Activated T-helper 1 cell treated with anti-CD3 and anti-CD28 coated beads, Interleukin-12 subunit alpha, Interleukin-12 subunit beta, Interleukin-2, Interleukin-4 antibody, amounts not matched to agents 30 ng/mL and 10 ng/mL and 1 ng/mL, durations not matched to agents 14 hours and 24 hours and 36 hours (primary cell): ENCODE measurements around the gene NR1H3. TPM values are rescaled to one million over a fixed set of nuclear protein-coding genes. Genes with fewer than 3 reads are reported as not detected.
A peak's percentile ranks its signal among the peaks of the same experiment; 100 is the strongest.

ENCODE experiments used
- DNase-seq: peaks from one replicate; pipeline ENCODE4 v3.0.0; 2021; ENCODE audit warnings: low spot score
- H3K27ac Mint-ChIP-seq: one replicate; pipeline ENCODE4 v1.8.0; 2021; ENCODE audit warnings: mild to moderate bottlenecking, mixed read lengths
- H3K27me3 Mint-ChIP-seq: one replicate; pipeline ENCODE4 v1.8.0; 2022; ENCODE audit warnings: mild to moderate bottlenecking, moderate library complexity, mixed read lengths; ENCODE audit not compliant: insufficient read depth
- H3K36me3 Mint-ChIP-seq: one replicate; pipeline ENCODE4 v1.8.0; 2021; ENCODE audit warnings: low read depth, mixed read lengths
- H3K4me1 Mint-ChIP-seq: one replicate; pipeline ENCODE4 v1.8.0; 2021; ENCODE audit warnings: low read depth, mixed read lengths
- H3K4me3 Mint-ChIP-seq: one replicate; pipeline ENCODE4 v1.8.0; 2021; ENCODE audit warnings: mild to moderate bottlenecking, moderate library complexity, mixed read lengths
- H3K9me3 Mint-ChIP-seq: one replicate; pipeline ENCODE4 v1.8.0; 2021; ENCODE audit warnings: mixed read lengths
- intact Hi-C: fragments of 100-400 bp; cut with micrococcal nuclease; formaldehyde crosslinking; loops from one replicate; pipeline ENCODE4 v1.15.1; 2024
- total RNA-seq: library from RNA; stranded (reverse); gene quantifications from 2 replicates; pipeline ENCODE4 v1.2.3, GENCODE V29; 2022

NR1H3 gene
- total RNA-seq, 1 donor from 2014 or later = 8.5 TPM

DNA sequence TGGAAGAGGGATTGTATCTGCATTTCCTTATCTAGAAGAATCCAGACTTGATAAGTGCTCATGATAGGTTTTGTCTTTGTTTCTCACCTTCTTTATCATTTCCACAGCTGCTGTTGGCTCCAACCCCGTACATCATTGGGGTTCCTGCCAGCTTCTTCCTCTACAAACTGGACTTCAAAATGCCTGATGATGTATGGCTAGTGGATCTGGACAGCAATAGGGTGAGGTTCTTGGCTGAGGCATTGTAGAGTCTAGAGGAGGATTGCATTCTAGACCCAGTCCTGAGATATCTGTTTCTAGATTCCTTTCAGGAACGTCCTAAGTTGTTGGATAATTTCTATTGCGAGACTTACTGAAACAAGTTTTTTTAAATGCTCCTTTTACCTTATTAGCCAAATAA is 20.3 kb downstream of the NR1H3 start:
- no peaks in the 10 kb centered on the region for H3K27me3 Mint-ChIP-seq
- no peak for DNase-seq
- no peaks in the 10 kb centered on the region for H3K9me3 Mint-ChIP-seq
- no peak overlapping the region for H3K27ac Mint-ChIP-seq
- intact Hi-C loops = no loop called here
- peaks cover under 1% of the 10 kb centered on the region for H3K4me1 Mint-ChIP-seq
- H3K36me3 Mint-ChIP-seq = peaks cover 47% of the 10 kb centered on the region
- H3K4me3 Mint-ChIP-seq = no peak overlapping the region

DNA sequence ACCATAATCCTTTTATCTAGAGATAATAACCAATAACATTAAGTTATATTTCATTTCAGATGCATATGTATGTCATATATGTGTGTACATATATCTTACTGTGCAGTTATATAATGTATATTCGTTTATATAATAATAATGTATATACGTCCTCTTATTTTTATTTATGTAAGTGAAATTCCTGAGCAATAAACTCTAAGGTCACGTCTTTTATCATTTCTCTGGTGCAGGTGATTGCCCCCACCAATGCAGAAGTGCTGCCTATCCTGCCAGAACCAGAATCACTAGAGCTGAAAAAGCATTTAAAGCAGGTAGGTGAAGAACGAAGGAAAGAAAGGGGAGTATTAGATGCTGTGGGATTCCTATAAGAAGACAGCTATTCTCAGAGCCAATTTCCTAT is 21.0 kb downstream of the NR1H3 start:
- H3K27me3 Mint-ChIP-seq = no peaks in the 10 kb centered on the region
- H3K9me3 Mint-ChIP-seq = no peaks in the 10 kb centered on the region
- no peaks in the 10 kb centered on the region for H3K4me1 Mint-ChIP-seq
- no peak overlapping the region for H3K27ac Mint-ChIP-seq
- DNase-seq = no peak
- intact Hi-C loops = no loop called here
- no peak overlapping the region for H3K4me3 Mint-ChIP-seq
- peaks cover 47% of the 10 kb centered on the region for H3K36me3 Mint-ChIP-seq

DNA sequence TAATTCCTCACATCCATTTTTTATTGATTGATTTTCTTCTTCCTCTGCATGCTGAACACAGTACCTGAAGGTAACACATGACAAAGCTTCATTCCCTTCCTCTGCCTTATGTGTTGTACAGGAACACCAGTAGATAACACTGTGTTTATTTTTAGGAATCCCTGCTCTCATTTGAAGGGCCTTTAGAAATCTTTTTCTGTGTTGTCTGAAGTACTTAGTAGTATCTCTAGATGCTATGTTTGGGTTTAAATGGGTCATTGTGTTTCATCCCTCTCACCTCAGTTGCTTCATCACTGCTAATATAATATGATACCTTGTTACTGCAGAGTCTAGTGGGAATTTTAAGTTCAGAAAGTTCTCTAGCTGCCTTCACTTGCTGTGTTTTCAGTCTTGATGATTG is 22.3 kb downstream of the NR1H3 start:
- no peak for DNase-seq
- no peak overlapping the region for H3K4me3 Mint-ChIP-seq
- no peaks in the 10 kb centered on the region for H3K9me3 Mint-ChIP-seq
- no peaks in the 10 kb centered on the region for H3K27me3 Mint-ChIP-seq
- intact Hi-C loops = no loop called here
- H3K27ac Mint-ChIP-seq = no peak overlapping the region
- peaks cover 52% of the 10 kb centered on the region for H3K36me3 Mint-ChIP-seq
- no peaks in the 10 kb centered on the region for H3K4me1 Mint-ChIP-seq

DNA sequence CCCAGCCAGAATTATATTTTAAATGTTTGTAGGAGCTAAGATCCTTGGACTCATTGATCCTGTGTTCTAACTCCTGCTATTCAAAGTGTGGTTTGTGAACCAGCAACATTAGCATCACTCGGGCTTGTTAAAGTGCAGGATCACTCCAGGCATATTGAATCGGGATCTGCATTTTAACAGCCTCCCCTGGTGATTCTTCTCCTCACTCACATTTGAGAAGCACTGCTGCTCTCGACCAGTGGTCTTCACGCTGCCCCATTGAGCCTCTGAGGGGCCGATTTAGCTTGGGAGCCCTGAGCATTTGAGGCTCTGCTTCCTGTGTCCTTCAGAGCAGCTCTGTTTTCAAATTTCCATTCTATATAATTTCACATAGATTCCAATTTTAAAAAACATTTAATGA is 23.1 kb downstream of the NR1H3 start:
- no peak for DNase-seq
- intact Hi-C loops = no loop called here
- peaks cover 55% of the 10 kb centered on the region for H3K36me3 Mint-ChIP-seq

DNA sequence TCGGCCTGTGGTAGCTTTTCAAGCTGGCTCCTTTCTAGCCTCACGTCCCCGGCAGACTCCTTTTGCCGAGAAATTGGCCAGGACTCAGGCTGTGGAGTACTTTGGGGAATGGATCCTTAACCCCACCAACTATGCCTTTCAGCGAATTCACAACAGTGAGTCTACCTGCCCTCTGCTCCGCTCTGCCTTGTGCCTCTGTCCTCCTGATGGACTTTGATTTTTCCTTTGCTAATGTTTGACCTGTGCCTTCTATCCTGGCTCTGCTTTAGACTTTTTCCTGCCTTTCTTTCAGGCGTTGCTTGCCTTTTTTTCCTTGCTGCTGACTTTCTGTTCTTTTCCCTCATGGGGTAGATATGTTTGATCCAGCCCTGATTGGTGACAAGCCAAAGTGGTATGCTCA is 24.7 kb downstream of the NR1H3 start:
- Mint-ChIP-seq H3K4me3 (no peak overlapping the region), H3K27me3 (no peaks in the 10 kb centered on the region), H3K36me3 (peaks cover 52% of the 10 kb centered on the region), H3K9me3 (no peaks in the 10 kb centered on the region), H3K4me1 (no peaks in the 10 kb centered on the region), H3K27ac (no peak overlapping the region)
- intact Hi-C loops = no loop called here
- no peak for DNase-seq

More for the DNA sequence above, 23.1 kb downstream of the NR1H3 start:
- H3K27ac Mint-ChIP-seq = no peak overlapping the region
- no peak overlapping the region for H3K4me3 Mint-ChIP-seq
- H3K4me1 Mint-ChIP-seq = no peaks in the 10 kb centered on the region
- no peaks in the 10 kb centered on the region for H3K9me3 Mint-ChIP-seq
- H3K27me3 Mint-ChIP-seq = no peaks in the 10 kb centered on the region

DNA sequence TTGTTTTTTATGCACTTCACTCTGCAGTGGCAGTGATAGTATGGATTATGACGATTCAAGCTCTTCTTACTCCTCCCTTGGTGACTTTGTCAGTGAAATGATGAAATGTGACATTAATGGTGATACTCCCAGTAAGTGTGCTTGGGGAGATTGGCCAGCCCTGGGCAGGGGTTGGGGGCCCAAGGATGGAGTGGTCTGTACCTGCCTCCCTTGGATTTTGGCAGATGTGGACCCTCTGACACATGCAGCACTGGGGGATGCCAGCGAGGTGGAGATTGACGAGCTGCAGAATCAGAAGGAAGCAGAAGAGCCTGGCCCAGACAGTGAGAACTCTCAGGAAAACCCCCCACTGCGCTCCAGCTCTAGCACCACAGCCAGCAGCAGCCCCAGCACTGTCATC is 26.4 kb downstream of the NR1H3 start:
- intact Hi-C loops = no loop called here
- no peak overlapping the region for H3K27ac Mint-ChIP-seq
- no peaks in the 10 kb centered on the region for H3K9me3 Mint-ChIP-seq
- no peaks in the 10 kb centered on the region for H3K27me3 Mint-ChIP-seq
- no peak for DNase-seq
- H3K36me3 Mint-ChIP-seq = peaks cover 59% of the 10 kb centered on the region
- H3K4me3 Mint-ChIP-seq = no peak overlapping the region
- H3K4me1 Mint-ChIP-seq = no peaks in the 10 kb centered on the region

DNA sequence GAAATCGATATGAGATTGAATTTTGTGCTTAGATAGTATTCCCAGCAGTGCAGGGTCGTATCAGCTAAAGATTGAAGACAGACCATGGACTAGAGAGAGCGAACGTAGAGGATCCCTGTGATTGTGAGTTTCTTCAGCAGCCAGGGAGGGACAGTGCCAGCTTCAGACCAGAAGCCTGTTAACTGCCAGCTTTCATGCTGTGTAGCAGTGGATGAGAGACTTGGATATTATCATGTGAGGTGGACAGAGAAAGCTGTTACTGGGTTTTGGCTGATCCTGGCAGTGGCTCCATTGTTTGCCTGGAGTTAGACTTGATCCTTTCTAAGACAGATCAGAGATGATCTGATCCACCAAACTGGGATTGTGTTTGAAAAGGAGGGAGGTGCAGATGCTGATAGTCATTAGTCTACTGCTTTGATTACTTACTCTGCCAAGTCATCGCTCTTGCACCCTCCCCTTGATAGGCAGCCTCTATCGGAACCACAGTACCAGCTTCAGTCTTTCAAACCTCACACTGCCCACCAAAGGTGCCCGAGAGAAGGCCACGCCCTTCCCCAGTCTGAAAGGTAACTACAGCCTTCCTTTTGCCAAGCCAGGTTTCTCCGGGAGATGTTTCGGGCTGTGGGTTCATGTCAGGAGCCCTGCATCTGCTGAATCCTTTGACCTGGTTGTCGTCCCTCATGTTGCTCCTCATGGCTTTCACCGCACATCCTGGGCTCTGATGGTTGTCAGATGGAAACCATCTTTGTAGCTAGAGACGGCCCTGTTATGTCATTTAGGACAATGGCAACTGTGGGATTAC is 28.4 kb downstream of the NR1H3 start:
- no peak overlapping the region for H3K27ac Mint-ChIP-seq
- DNase-seq = no peak
- no peaks in the 10 kb centered on the region for H3K9me3 Mint-ChIP-seq
- peaks cover 68% of the 10 kb centered on the region for H3K36me3 Mint-ChIP-seq
- no peaks in the 10 kb centered on the region for H3K4me1 Mint-ChIP-seq
- intact Hi-C loops = no loop called here
- no peaks in the 10 kb centered on the region for H3K27me3 Mint-ChIP-seq
- H3K4me3 Mint-ChIP-seq = no peak overlapping the region

DNA sequence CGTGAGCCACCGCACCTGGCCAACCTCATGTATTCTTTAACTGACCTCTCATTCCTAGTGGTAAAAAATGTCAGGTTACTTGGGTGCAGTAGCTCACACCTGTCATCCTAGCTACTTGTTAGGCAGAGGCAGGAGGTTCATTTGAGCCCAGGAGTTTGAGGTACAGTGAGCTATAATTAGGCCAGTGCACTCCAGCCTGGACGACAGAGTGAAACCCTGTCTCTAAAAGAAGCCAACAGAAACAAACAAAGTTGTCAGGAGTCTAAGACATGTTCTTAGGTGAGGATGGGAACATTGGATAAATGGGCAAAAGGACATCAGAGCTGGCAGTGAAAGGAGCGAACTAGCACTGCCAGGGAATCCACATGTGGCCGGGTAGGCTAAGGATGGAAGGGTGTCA is 30.3 kb downstream of the NR1H3 start:
- peaks cover 62% of the 10 kb centered on the region for H3K36me3 Mint-ChIP-seq
- H3K4me3 Mint-ChIP-seq = no peak overlapping the region
- no peaks in the 10 kb centered on the region for H3K4me1 Mint-ChIP-seq

DNA sequence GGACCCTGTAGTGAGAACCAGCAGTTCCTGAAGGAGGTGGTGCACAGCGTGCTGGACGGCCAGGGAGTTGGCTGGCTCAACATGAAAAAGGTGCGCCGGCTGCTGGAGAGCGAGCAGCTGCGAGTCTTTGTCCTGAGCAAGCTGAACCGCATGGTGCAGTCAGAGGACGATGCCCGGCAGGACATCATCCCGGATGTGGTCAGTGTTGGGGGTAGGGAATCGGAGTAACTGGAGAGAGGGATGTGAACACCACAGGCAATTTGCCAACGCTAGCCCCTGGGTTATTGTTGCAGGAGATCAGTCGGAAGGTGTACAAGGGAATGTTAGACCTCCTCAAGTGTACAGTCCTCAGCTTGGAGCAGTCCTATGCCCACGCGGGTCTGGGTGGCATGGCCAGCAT is 32.1 kb downstream of the NR1H3 start:
- intact Hi-C loops = no loop called here
- no peaks in the 10 kb centered on the region for H3K4me1 Mint-ChIP-seq
- no peak overlapping the region for H3K27ac Mint-ChIP-seq
- H3K9me3 Mint-ChIP-seq = no peaks in the 10 kb centered on the region
- DNase-seq = no peak
- H3K27me3 Mint-ChIP-seq = no peaks in the 10 kb centered on the region
- no peak overlapping the region for H3K4me3 Mint-ChIP-seq
- H3K36me3 Mint-ChIP-seq = peaks cover 53% of the 10 kb centered on the region

More for the DNA sequence above, 30.3 kb downstream of the NR1H3 start:
- H3K27ac Mint-ChIP-seq = no peak overlapping the region
- no peaks in the 10 kb centered on the region for H3K9me3 Mint-ChIP-seq
- no peak for DNase-seq
- intact Hi-C loops = no loop called here
- H3K27me3 Mint-ChIP-seq = no peaks in the 10 kb centered on the region

DNA sequence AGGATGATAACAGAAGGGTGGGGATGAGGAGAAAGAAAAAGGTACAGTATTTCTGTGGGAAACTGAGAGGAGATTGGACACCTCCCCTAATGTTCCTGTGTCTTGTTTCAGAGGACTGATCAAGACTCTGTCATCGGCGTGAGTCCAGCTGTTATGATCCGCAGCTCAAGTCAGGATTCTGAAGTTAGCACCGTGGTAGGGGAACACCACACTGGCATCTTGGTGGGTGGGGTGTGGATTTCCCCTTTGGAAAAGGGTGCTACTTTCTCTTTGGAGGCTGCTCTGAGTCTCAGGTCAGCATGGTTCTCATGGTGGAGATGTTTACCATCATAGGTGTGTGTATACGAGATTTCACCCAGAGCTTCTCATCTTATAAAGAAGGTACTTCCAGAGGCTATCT is 37.6 kb downstream of the NR1H3 start:
- Mint-ChIP-seq H3K9me3 (peaks cover 18% of the 10 kb centered on the region), H3K27me3 (no peaks in the 10 kb centered on the region), H3K27ac (no peak overlapping the region), H3K4me1 (no peaks in the 10 kb centered on the region), H3K4me3 (no peak overlapping the region), H3K36me3 (peaks cover 47% of the 10 kb centered on the region)
- DNase-seq = no peak
- intact Hi-C loops = no loop called here

DNA sequence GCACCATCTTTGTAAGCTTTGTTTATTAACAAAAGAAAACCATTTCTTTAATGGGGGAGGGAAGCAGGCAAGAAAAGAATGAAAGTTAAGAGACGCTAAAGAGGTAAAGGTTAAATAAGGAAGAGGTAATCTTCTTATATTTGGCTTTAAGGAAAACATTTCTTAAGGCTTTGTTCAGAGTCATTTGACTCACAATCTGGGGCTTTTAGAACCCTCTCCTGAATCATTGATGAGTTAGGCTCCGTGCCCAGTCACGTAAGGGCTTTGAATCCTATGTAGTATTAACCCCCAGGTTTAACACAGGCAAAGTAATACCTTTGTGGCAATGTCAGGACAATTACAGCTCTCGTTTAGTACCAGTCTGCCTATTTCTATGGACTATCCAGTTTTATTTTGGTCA is 38.2 kb downstream of the NR1H3 start:
- Mint-ChIP-seq H3K27me3 (no peaks in the 10 kb centered on the region), H3K4me3 (no peak overlapping the region), H3K9me3 (peaks cover 22% of the 10 kb centered on the region), H3K4me1 (no peaks in the 10 kb centered on the region), H3K36me3 (peaks cover 46% of the 10 kb centered on the region), H3K27ac (no peak overlapping the region)
- DNase-seq = no peak
- intact Hi-C loops = no loop called here

DNA sequence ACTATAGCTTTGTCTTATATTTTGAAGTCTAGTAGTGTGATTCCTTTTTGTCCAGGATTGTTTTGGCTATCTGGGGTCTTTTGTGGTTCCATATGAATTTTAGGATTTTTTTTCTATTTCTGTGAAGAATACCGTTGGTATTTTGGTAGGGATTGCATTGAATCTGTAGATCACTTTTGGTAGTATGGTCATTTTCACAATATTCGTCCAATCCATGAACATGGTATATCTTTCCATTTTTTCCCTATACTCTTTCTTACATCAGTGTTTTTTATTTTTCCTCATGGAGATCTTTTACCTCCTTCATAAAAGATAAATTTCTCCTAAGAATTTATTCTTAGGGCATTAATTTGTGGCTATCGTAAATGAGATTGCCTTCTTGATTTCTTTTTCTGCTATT is 41.3 kb downstream of the NR1H3 start:
- intact Hi-C loops = no loop called here
- Mint-ChIP-seq H3K36me3 (peaks cover 64% of the 10 kb centered on the region), H3K4me3 (no peak overlapping the region), H3K4me1 (peaks cover 10% of the 10 kb centered on the region), H3K27me3 (no peaks in the 10 kb centered on the region), H3K9me3 (peaks cover 41% of the 10 kb centered on the region), H3K27ac (no peak overlapping the region)
- DNase-seq = no peak

DNA sequence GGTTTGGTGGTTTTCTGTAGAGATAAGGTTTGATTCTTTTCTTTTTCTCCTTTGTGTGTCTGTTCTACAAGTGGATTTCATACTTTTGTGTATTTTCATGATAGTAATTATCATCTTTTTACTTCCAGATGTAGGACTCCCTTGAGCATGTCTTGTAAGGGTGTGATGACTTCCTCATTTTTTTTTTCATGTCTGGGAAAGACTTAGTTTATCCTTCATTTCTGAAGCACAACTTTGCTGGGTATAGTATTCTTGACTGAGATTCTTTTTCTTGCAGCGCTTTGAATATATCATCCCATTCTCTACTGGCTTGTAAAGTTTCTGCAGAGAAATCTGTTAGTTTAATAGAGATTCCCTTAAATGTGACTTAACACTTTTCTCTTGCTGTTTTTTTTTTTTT is 45.1 kb downstream of the NR1H3 start:
- no peak for DNase-seq
- Mint-ChIP-seq H3K9me3 (peaks cover 41% of the 10 kb centered on the region), H3K4me1 (peaks cover 10% of the 10 kb centered on the region), H3K27me3 (no peaks in the 10 kb centered on the region), H3K4me3 (no peak overlapping the region), H3K27ac (peak overlapping the region; percentile 73), H3K36me3 (peaks cover 58% of the 10 kb centered on the region)
- intact Hi-C loops = loop anchor here (2.0 kb wide), 2 partner anchors 32 to 54 kb away; partner anchors contain the start of genes ACP2 and MADD
